ENCODE measurements around the gene BRD9.

The BRD9 gene

GRCh38 chr5:870956-871355 is 21.6 kb downstream of the BRD9 start:
- intact Hi-C loops (cut with DNase I; ENCODE audit: low total_unique reads), result no loop called here
- H3K4me1 ChIP-seq, result no peaks in the 10 kb centered on the region
- DNase-seq, result no peak
- no peak overlapping the region for H3K4me3 ChIP-seq
- H3K27ac ChIP-seq, result no peak overlapping the region
- no peaks in the 10 kb centered on the region for H3K9me3 ChIP-seq
- H3K36me3 ChIP-seq, result peaks cover 86 to 100% (median 91%) of the 10 kb centered on the region in 3 donors
- no peak for TF ChIP-seq CTCF (IDR thresholded peaks at IDR 0.05)
- no peaks in the 10 kb centered on the region for H3K27me3 ChIP-seq

- no peak for DNase-seq
- no peak overlapping the region for H3K27ac ChIP-seq
- H3K4me1 ChIP-seq, result no peaks in the 10 kb centered on the region
- no peak for TF ChIP-seq CTCF (IDR thresholded peaks at IDR 0.05)
- no peaks in the 10 kb centered on the region for H3K27me3 ChIP-seq
- no peak overlapping the region for H3K4me3 ChIP-seq
- H3K9me3 ChIP-seq, result no peaks in the 10 kb centered on the region
- peaks cover 81 to 100% (median 92%) of the 10 kb centered on the region in 3 donors for H3K36me3 ChIP-seq
- intact Hi-C loops (cut with DNase I; ENCODE audit: low total_unique reads), result no loop called here
These were observed 24.0 kb downstream of the BRD9 start for GRCh38 chr5:868428-869135.

- no peak overlapping the region for H3K4me3 ChIP-seq
- no peak for TF ChIP-seq CTCF (IDR thresholded peaks at IDR 0.05)
- no peaks in the 10 kb centered on the region for H3K9me3 ChIP-seq
- intact Hi-C loops (cut with DNase I; ENCODE audit: low total_unique reads), result no loop called here
- no peaks in the 10 kb centered on the region for H3K4me1 ChIP-seq
- H3K36me3 ChIP-seq, result peaks cover 80 to 100% (median 98%) of the 10 kb centered on the region in 3 donors
- DNase-seq, result no peak
- no peaks in the 10 kb centered on the region for H3K27me3 ChIP-seq
- no peak overlapping the region for H3K27ac ChIP-seq
These were observed 25.2 kb downstream of the BRD9 start for GRCh38 chr5:867300-867870.

- no peak overlapping the region for H3K27ac ChIP-seq
- no peak overlapping the region for H3K4me3 ChIP-seq
- H3K9me3 ChIP-seq, result no peaks in the 10 kb centered on the region
- H3K36me3 ChIP-seq, result peaks cover 64 to 93% (median 85%) of the 10 kb centered on the region in 3 donors
- DNase-seq, result no peak
- no peaks in the 10 kb centered on the region for H3K27me3 ChIP-seq
- no peaks in the 10 kb centered on the region for H3K4me1 ChIP-seq
- intact Hi-C loops (cut with DNase I; ENCODE audit: low total_unique reads), result no loop called here
- TF ChIP-seq CTCF (IDR thresholded peaks at IDR 0.05), result no peak
These were observed 26.8 kb downstream of the BRD9 start for GRCh38 chr5:865771-866170.

- no peak overlapping the region for H3K4me3 ChIP-seq
- TF ChIP-seq CTCF (IDR thresholded peaks at IDR 0.05), result no peak
- DNase-seq, result no peak
- H3K9me3 ChIP-seq, result no peaks in the 10 kb centered on the region
- H3K27ac ChIP-seq, result no peak overlapping the region
- no peaks in the 10 kb centered on the region for H3K27me3 ChIP-seq
- H3K4me1 ChIP-seq, result no peaks in the 10 kb centered on the region
- peaks cover 58 to 92% (median 79%) of the 10 kb centered on the region in 3 donors for H3K36me3 ChIP-seq
- intact Hi-C loops (cut with DNase I; ENCODE audit: low total_unique reads), result no loop called here
These were observed 27.5 kb downstream of the BRD9 start for GRCh38 chr5:865168-865521.

Data from tibial artery (tissue), 4 donors.